K562 treated with DMSO at 1 percent for 12 hours (cell line): ENCODE measurements around the gene GLB1L3. TPM values are rescaled to one million over a fixed set of nuclear protein-coding genes. Genes with fewer than 3 reads are reported as not detected.

Experiments
- total RNA-seq: library from RNA; unstranded; fragments of 300-600 nt; gene quantifications from 2 replicates; pipeline ENCODE4 v1.2.3, GENCODE V29; 2022; ENCODE audit not compliant: insufficient read depth

GLB1L3 gene, protein sequence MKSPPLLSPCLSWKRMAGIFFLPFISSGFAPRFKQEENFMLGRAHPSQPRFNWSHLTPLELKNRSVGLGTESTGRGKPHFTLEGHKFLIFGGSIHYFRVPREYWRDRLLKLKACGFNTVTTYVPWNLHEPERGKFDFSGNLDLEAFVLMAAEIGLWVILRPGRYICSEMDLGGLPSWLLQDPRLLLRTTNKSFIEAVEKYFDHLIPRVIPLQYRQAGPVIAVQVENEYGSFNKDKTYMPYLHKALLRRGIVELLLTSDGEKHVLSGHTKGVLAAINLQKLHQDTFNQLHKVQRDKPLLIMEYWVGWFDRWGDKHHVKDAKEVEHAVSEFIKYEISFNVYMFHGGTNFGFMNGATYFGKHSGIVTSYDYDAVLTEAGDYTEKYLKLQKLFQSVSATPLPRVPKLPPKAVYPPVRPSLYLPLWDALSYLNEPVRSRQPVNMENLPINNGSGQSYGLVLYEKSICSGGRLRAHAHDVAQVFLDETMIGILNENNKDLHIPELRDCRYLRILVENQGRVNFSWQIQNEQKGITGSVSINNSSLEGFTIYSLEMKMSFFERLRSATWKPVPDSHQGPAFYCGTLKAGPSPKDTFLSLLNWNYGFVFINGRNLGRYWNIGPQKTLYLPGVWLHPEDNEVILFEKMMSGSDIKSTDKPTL
- total RNA-seq: 0.38 TPM in 1 of 2 replicates, not detected in the other

DNA sequence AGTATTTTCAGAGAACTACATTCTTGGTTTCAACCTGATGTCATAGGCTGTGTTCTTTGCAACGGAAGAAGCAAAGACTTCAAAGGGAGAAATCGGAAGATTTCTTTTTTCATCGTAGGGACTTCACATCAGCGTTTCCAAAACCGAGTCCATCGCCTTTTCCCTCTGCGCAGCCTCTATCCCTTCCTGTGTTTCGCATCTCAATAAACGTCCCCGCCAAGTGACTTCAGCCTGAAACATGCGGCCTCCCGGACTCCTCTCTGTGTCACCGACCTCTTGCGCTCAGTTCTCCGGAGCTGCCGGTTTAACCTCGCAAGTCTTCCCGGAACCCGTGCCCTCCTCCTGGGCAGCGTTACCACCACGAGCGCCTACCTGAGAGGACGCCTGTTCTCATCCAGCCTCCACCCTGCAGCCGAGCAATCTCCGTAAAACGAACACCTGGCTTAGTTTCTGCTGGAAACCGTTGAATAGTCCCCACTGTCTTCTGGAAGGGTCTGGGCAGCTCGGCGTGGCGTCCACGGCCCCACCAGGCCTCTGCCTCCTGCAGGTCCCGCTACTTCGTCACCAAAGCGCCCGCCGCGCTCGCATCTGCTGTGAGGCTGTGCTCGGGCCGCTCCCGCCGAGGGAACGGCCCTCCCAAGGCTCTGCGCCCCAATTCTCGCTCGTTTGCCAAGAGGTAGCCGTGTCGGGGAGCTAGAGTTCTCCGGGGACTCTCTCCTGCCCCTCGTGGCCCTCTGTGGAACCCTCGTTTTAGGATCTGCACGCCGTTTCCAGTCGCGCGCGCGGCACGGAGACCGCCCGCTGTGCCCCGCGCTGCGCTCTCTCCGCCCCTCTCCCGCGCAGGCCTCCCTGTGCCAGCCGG, at the start of gene GLB1L3:
TSS of gene GLB1L3 (plus strand) at position 846 of the 862 bp plus-strand sequence. CDS start 362 bp downstream, outside the sequence.

GRCh38 chr11:134253188-134253993, 22.8 kb upstream of the GLB1L3 start, which contains the start of the genes ACAD8 and THYN1:
Gene ACAD8, plus strand, starts transcription at chr11:134253568. Its CDS starts 33 bp downstream, at chr11:134253601.
Gene THYN1, minus strand, starts transcription at chr11:134253352. Its CDS starts 470 bp downstream, at chr11:134252882.

GRCh38 chr11:134331354-134332188, 55.4 kb downstream of the GLB1L3 start, which contains the start of gene GLB1L2:
Gene GLB1L2, plus strand, starts transcription at chr11:134331988. Its CDS starts 74 bp downstream, at chr11:134332062.

Other genes with a start within 250 kb of the GLB1L3 start
- 0.99 TPM in 1 of 2 replicates, not detected in the other for gene JAM3, start 207.3 kb upstream of the GLB1L3 start, total RNA-seq
- 22.9 and 66.0 TPM in 2 replicates for gene NCAPD3, start 52.4 kb upstream of the GLB1L3 start, total RNA-seq
- gene VPS26B, start 51.7 kb upstream of the GLB1L3 start, total RNA-seq: 26.7 and 51.8 TPM in 2 replicates
- 50.8 and 73.7 TPM in 2 replicates for gene THYN1, start 23.0 kb upstream of the GLB1L3 start, total RNA-seq
- 20.3 and 29.2 TPM in 2 replicates for gene ACAD8, start 22.8 kb upstream of the GLB1L3 start, total RNA-seq
- gene GLB1L2, start 55.6 kb downstream of the GLB1L3 start, total RNA-seq: 11.0 and 16.0 TPM in 2 replicates
- 0.93 TPM in 1 of 2 replicates, not detected in the other for gene B3GAT1, start 135.9 kb downstream of the GLB1L3 start, total RNA-seq